ENCODE data around the gene PSKH1. TPM values are rescaled to one million over a fixed set of nuclear protein-coding genes. Genes with fewer than 3 reads are reported as not detected.

The PSKH1 gene
- total RNA-seq, 1 experiment from 2014 or later, result 21.7 TPM

DNA sequence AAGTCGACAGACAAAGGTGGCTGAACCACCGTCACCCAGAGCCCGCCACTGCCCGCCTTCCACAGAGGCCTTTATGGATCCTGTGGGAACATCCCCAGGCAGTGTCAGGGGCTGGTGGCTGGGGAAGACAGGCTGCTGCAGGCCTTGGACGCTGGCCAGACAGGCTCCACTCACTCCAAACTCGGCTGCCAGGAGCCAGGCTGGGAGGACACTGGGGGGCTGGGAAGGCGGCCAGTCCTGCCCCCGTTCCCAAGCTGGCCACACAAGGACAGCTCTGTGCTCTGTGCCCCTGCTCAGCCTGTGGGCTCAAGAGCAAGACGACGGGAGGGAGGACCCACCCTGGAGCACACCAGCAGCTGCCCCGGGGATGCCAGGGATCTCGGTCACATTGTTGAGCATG lies 58.4 kb downstream of the PSKH1 start:
- Mint-ChIP-seq H3K4me3 (ENCODE audit: unreplicated experiment) (no peak overlapping the region), H3K27ac (ENCODE audit: low read depth, unreplicated experiment) (no peak overlapping the region), H3K27me3 (ENCODE audit: insufficient read depth, unreplicated experiment) (no peaks in the 10 kb centered on the region), H3K9me3 (ENCODE audit: unreplicated experiment) (no peaks in the 10 kb centered on the region), H3K4me1 (ENCODE audit: insufficient read depth, unreplicated experiment) (peaks cover 9% of the 10 kb centered on the region), H3K36me3 (ENCODE audit: insufficient read depth, unreplicated experiment) (peaks cover 89% of the 10 kb centered on the region)
- intact Hi-C loops (cut with micrococcal nuclease), result no loop called here
- DNase-seq (ENCODE audit: unreplicated experiment), result no peak
- POLR2A ChIA-PET, result interaction anchor here (1.2 kb wide), 1 partner anchor 9 kb away, joined by 4 read pairs; no protein-coding TSS in a partner anchor
- CTCF ChIA-PET, result interaction anchor here (0.5 to 1.2 kb wide), 3 partner anchors 11 to 307 kb away, joined by 4 to 5 read pairs (median 4); no protein-coding TSS in a partner anchor
- no TSS peak for BruUV-seq (replicated peaks)
- TF ChIP-seq, protein P1, sequence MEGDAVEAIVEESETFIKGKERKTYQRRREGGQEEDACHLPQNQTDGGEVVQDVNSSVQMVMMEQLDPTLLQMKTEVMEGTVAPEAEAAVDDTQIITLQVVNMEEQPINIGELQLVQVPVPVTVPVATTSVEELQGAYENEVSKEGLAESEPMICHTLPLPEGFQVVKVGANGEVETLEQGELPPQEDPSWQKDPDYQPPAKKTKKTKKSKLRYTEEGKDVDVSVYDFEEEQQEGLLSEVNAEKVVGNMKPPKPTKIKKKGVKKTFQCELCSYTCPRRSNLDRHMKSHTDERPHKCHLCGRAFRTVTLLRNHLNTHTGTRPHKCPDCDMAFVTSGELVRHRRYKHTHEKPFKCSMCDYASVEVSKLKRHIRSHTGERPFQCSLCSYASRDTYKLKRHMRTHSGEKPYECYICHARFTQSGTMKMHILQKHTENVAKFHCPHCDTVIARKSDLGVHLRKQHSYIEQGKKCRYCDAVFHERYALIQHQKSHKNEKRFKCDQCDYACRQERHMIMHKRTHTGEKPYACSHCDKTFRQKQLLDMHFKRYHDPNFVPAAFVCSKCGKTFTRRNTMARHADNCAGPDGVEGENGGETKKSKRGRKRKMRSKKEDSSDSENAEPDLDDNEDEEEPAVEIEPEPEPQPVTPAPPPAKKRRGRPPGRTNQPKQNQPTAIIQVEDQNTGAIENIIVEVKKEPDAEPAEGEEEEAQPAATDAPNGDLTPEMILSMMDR (IDR thresholded peaks at IDR 0.05; ENCODE audit: unreplicated experiment), result no peak

DNA sequence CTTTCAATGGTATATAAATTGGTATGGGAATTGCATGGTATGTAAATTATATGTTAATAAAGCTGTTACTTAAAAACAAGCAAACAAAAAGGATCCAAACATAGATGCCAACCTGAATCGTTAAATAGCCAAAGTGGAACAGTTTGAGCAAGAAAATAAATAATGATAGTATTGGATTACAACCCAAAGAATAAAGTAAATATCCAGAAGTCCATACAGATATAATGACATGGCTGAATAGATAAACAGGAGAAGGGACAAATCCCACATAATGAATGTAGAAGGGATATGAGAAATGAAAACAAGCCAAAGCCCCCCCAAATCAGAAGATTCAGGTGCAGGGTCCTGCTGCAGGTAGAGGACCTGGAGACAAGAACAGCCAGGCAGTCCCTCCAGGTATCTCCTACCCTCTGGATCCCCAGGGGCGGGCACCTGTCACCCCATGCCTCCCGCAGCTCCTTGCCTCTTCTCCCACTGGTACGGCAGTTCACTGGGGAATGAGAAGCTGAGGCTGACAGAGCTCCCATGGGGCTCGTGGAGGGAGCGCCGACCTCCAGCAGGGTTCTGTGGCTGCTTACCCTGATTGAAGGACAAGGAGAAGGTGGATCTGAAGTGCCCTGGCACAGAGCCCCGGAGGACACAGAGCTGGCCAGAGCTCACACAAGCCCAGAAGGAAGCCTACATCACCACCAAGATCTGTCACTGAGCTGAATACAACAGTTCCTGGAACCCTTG lies 60.8 kb downstream of the PSKH1 start:
- Mint-ChIP-seq H3K4me1 (ENCODE audit: insufficient read depth, unreplicated experiment) (peaks cover 4% of the 10 kb centered on the region), H3K9me3 (ENCODE audit: unreplicated experiment) (no peaks in the 10 kb centered on the region), H3K4me3 (ENCODE audit: unreplicated experiment) (no peak overlapping the region), H3K27me3 (ENCODE audit: insufficient read depth, unreplicated experiment) (no peaks in the 10 kb centered on the region), H3K36me3 (ENCODE audit: insufficient read depth, unreplicated experiment) (peaks cover 85% of the 10 kb centered on the region), H3K27ac (ENCODE audit: low read depth, unreplicated experiment) (no peak overlapping the region)
- no TSS peak for BruUV-seq (replicated peaks)
- CTCF ChIA-PET, result interaction anchor here (0.6 to 1.0 kb wide), 3 partner anchors 12 to 1280 kb away, joined by 3 to 4 read pairs (median 3); no protein-coding TSS in a partner anchor
- intact Hi-C loops (cut with micrococcal nuclease), result no loop called here
- TF ChIP-seq, protein P1 (IDR thresholded peaks at IDR 0.05; ENCODE audit: unreplicated experiment), result no peak
- POLR2A ChIA-PET, result interaction anchor here (0.8 to 1.6 kb wide), 4 partner anchors 8 to 17 kb away, joined by 3 to 10 read pairs (median 3); partner anchors contain the start of gene PSMB10
- DNase-seq (ENCODE audit: unreplicated experiment), result no peak

DNA sequence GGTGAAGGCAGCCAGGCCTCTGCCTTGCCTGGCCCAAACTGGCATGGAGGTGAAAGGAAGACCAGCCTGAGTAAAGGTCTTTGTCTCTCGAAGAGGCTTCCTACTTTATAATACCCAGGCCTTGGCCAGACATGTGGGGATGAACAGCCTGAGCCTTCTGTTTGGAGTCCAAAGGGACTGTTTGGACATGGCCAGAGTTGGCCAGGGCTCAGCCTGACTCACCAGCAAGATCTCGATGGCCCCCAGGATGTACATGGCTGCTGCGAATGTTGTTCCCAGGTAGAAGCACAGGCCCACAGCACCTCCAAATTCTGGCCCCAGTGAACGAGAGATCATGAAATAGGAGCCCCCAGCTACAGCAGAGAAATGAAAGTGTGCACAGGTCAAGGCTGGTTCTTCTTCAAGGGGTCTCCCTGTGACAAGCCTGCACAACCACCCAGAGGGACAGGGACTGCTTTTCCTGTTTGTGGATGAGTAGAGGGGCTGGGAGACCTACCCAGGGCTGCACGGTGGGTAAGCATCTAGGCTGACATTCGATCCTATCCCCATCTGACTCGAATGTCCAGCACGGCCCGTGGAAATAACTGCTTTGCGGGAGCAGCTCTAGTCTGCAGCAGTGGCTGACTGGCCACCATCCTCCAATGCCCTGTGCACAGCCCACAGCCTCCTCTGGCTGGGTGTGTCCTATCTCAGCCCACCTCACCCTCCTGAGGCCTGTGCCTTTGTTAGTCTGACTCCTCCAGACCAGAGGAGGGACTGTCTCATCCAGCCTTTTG lies 61.6 kb downstream of the PSKH1 start:
- BruUV-seq (replicated peaks), result no TSS peak
- H3K27me3 Mint-ChIP-seq (ENCODE audit: insufficient read depth, unreplicated experiment), result no peaks in the 10 kb centered on the region
- no peaks in the 10 kb centered on the region for H3K9me3 Mint-ChIP-seq (ENCODE audit: unreplicated experiment)
- peaks cover 85% of the 10 kb centered on the region for H3K36me3 Mint-ChIP-seq (ENCODE audit: insufficient read depth, unreplicated experiment)
- TF ChIP-seq, protein P1 (IDR thresholded peaks at IDR 0.05; ENCODE audit: unreplicated experiment), result no peak
- DNase-seq (ENCODE audit: unreplicated experiment), result no peak
- intact Hi-C loops (cut with micrococcal nuclease), result no loop called here
- H3K27ac Mint-ChIP-seq (ENCODE audit: low read depth, unreplicated experiment), result no peak overlapping the region
- no peak overlapping the region for H3K4me3 Mint-ChIP-seq (ENCODE audit: unreplicated experiment)
- CTCF ChIA-PET, result interaction anchor here (0.7 to 1.0 kb wide), 2 partner anchors 13 to 121 kb away, joined by 3 to 4 read pairs; no protein-coding TSS in a partner anchor
- peaks cover 4% of the 10 kb centered on the region for H3K4me1 Mint-ChIP-seq (ENCODE audit: insufficient read depth, unreplicated experiment)
- POLR2A ChIA-PET, result interaction anchor here (1.1 to 1.6 kb wide), 4 partner anchors 8 to 18 kb away, joined by 3 to 10 read pairs (median 5); partner anchors contain the start of gene PSMB10

DNA sequence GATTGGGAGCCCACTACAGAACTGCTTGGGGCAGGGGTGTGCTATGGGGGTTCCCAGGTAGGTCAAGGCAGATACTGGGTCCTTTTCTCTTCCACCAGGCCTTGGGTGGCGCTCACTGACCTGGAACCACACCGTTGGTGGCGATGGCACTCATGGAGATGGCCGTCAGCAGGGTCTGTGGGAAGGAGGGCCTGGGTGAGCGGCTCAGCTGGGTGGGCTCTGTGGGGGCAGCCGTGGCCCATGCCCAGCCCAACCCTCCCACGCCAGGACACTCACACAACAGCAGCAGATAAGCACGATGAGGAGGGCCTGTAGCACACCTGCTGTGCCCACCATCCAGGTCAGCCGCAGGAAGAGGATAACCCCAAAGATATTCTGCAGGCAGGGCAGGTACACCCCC lies 64.6 kb downstream of the PSKH1 start:
- peaks cover 34% of the 10 kb centered on the region for H3K4me1 Mint-ChIP-seq (ENCODE audit: insufficient read depth, unreplicated experiment)
- no peaks in the 10 kb centered on the region for H3K9me3 Mint-ChIP-seq (ENCODE audit: unreplicated experiment)
- BruUV-seq (replicated peaks), result no TSS peak
- POLR2A ChIA-PET, result interaction anchor here (0.6 to 1.4 kb wide), 3 partner anchors 9 to 714 kb away, joined by 3 to 5 read pairs (median 3); no protein-coding TSS in a partner anchor
- CTCF ChIA-PET, result interaction anchor here (0.7 to 1.2 kb wide), 2 partner anchors 11 to 24 kb away, joined by 3 read pairs; no protein-coding TSS in a partner anchor
- TF ChIP-seq, protein P1 (IDR thresholded peaks at IDR 0.05; ENCODE audit: unreplicated experiment), result no peak
- no peak for DNase-seq (ENCODE audit: unreplicated experiment)
- no peak overlapping the region for H3K4me3 Mint-ChIP-seq (ENCODE audit: unreplicated experiment)
- H3K27me3 Mint-ChIP-seq (ENCODE audit: insufficient read depth, unreplicated experiment), result no peaks in the 10 kb centered on the region
- peaks cover 84% of the 10 kb centered on the region for H3K36me3 Mint-ChIP-seq (ENCODE audit: insufficient read depth, unreplicated experiment)
- no peak overlapping the region for H3K27ac Mint-ChIP-seq (ENCODE audit: low read depth, unreplicated experiment)
- intact Hi-C loops (cut with micrococcal nuclease), result no loop called here
